GM13976 (cell line): Measurements from ENCODE around the gene LIMK2.
"Not testable (repeated sequence)": the region's sequence is repeated elsewhere in the genome, so short reads cannot be mapped to it uniquely, and the experiment has no call there.

Experiments
- DNase-seq: peaks from one replicate; pipeline ENCODE4 v3.0.0; 2012; ENCODE audit warnings: low spot score
- in situ Hi-C: fragments of 300-500 bp; cut with MboI; formaldehyde crosslinking; loops from one replicate; pipeline ENCODE4 v1.12.0; 2022; ENCODE audit warnings: low sequenced_read_pairs, mixed read lengths, inconsistent platforms; ENCODE audit not compliant: unreplicated experiment
- TF ChIP-seq, protein P1 (sequence below): IDR thresholded peaks from 2 replicates; pipeline ENCODE4 v1.5.1; 2012; ENCODE audit warnings: borderline replicate concordance, mild to moderate bottlenecking; ENCODE audit not compliant: insufficient read depth; ENCODE audit errors: extremely low read depth, missing control alignments, control extremely low read depth

The LIMK2 gene

GRCh38 chr22:31244046-31244942 lies 32.2 kb downstream of the LIMK2 start:
- no peak for DNase-seq
- in situ Hi-C loops = no loop called here
- TF ChIP-seq, protein P1, sequence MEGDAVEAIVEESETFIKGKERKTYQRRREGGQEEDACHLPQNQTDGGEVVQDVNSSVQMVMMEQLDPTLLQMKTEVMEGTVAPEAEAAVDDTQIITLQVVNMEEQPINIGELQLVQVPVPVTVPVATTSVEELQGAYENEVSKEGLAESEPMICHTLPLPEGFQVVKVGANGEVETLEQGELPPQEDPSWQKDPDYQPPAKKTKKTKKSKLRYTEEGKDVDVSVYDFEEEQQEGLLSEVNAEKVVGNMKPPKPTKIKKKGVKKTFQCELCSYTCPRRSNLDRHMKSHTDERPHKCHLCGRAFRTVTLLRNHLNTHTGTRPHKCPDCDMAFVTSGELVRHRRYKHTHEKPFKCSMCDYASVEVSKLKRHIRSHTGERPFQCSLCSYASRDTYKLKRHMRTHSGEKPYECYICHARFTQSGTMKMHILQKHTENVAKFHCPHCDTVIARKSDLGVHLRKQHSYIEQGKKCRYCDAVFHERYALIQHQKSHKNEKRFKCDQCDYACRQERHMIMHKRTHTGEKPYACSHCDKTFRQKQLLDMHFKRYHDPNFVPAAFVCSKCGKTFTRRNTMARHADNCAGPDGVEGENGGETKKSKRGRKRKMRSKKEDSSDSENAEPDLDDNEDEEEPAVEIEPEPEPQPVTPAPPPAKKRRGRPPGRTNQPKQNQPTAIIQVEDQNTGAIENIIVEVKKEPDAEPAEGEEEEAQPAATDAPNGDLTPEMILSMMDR = no peak

DNA sequence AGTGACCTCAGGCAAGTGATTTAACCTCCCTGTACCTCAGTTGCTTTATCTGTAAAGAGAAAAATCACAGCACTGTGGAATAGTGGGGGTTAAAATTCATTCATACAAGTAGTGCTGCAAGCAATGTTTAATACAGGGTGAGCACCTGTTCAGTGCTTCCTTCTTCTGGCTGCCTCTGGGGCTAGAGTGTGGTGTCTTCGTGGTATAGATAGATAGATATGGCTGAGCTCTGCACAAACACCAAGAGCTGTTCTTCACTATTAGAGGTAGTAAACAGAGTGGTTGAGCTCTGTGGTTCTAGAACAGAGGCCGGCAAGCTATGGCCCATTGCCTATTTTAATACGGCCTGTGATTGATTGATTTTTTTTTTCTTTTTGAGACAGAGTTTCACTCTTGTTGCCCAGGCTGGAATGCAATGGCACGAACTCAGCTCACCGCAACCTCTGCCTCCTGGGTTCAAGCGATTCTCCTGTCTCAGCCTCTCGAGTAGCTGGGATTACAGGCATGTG lies 32.9 kb downstream of the LIMK2 start:
- in situ Hi-C loops = no loop called here
- TF ChIP-seq, protein P1 = no peak
- DNase-seq = no peak

GRCh38 chr22:31245998-31246397 lies 33.9 kb downstream of the LIMK2 start:
- in situ Hi-C loops, DNase-seq: not testable (repeated sequence)

DNA sequence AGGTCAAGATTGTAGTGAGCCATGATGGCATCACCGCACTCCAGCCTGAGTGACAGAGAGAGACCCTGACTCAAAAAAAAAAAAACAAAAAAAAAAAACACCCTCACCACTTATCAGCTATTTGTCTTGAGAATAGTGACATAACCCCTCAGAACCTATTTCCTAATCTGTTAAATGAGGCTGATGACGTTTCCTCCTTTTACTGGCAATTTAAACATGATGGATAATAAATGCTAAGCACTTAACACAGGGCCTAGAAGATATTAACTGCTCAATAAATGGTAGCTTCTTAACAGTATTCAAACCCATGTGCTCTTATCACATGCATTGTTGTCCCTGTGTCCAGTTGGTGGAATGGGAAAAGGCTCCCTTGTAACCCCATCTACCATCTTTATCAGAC lies 34.6 kb downstream of the LIMK2 start:
- TF ChIP-seq, protein P1 = no peak
- in situ Hi-C loops = no loop called here
- no peak for DNase-seq

GRCh38 chr22:31247726-31248125 lies 35.6 kb downstream of the LIMK2 start:
- no peak for DNase-seq
- TF ChIP-seq, protein P1 = no peak
- in situ Hi-C loops = no loop called here

- TF ChIP-seq, protein P1 = no peak
- in situ Hi-C loops = no loop called here
- DNase-seq = peak; percentile 68
Observed at GRCh38 chr22:31248138-31248745, 36.1 kb downstream of the LIMK2 start.
